ENCODE results near the gene SMOC2.

The SMOC2 gene

GRCh38 chr6:168662301-168662936, 221.4 kb downstream of the SMOC2 start:
- Histone ChIP-seq H3K9me3 (ENCODE audit: control insufficient read depth, insufficient read depth, low read depth, low read length) (peaks cover 19% of the 10 kb centered on the region), H3K4me3 (ENCODE audit: low read depth, low read length) (no peak overlapping the region), H3K36me3 (ENCODE audit: control insufficient read depth, insufficient read depth, low read length) (no peaks in the 10 kb centered on the region), H3K9ac (ENCODE audit: low read length) (no peak overlapping the region), H3K4me1 (ENCODE audit: control insufficient read depth, insufficient read depth, low read length) (peaks cover 19% of the 10 kb centered on the region), H3K27me3 (ENCODE audit: control insufficient read depth, insufficient read depth, low read length) (no peaks in the 10 kb centered on the region), H3K27ac (ENCODE audit: low read depth, low read length) (no peak overlapping the region)

- Histone ChIP-seq H3K4me3 (ENCODE audit: low read depth, low read length) (no peak overlapping the region), H3K27me3 (ENCODE audit: control insufficient read depth, insufficient read depth, low read length) (no peaks in the 10 kb centered on the region)
Measured at GRCh38 chr6:168663041-168663440, 222.1 kb downstream of the SMOC2 start.

GRCh38 chr6:168664956-168665355, 224.0 kb downstream of the SMOC2 start:
- no peak overlapping the region for H3K27ac ChIP-seq (ENCODE audit: low read depth, low read length)
- H3K36me3 ChIP-seq (ENCODE audit: control insufficient read depth, insufficient read depth, low read length): no peaks in the 10 kb centered on the region
- H3K9ac ChIP-seq (ENCODE audit: low read length): no peak overlapping the region
- no peaks in the 10 kb centered on the region for H3K9me3 ChIP-seq (ENCODE audit: control insufficient read depth, insufficient read depth, low read depth, low read length)
- H3K27me3 ChIP-seq (ENCODE audit: control insufficient read depth, insufficient read depth, low read length): no peaks in the 10 kb centered on the region
- peaks cover 21% of the 10 kb centered on the region for H3K4me1 ChIP-seq (ENCODE audit: control insufficient read depth, insufficient read depth, low read length)
- no peak overlapping the region for H3K4me3 ChIP-seq (ENCODE audit: low read depth, low read length)

More at GRCh38 chr6:168663041-168663440, 222.1 kb downstream of the SMOC2 start:
- no peak overlapping the region for H3K9ac ChIP-seq (ENCODE audit: low read length)
- peaks cover 21% of the 10 kb centered on the region for H3K4me1 ChIP-seq (ENCODE audit: control insufficient read depth, insufficient read depth, low read length)
- H3K36me3 ChIP-seq (ENCODE audit: control insufficient read depth, insufficient read depth, low read length): no peaks in the 10 kb centered on the region
- H3K27ac ChIP-seq (ENCODE audit: low read depth, low read length): no peak overlapping the region
- peaks cover 14% of the 10 kb centered on the region for H3K9me3 ChIP-seq (ENCODE audit: control insufficient read depth, insufficient read depth, low read depth, low read length)

GRCh38 chr6:168666170-168666569, 225.2 kb downstream of the SMOC2 start:
- H3K9ac ChIP-seq (ENCODE audit: low read length): no peak overlapping the region
- no peaks in the 10 kb centered on the region for H3K36me3 ChIP-seq (ENCODE audit: control insufficient read depth, insufficient read depth, low read length)
- H3K27ac ChIP-seq (ENCODE audit: low read depth, low read length): no peak overlapping the region
- H3K4me1 ChIP-seq (ENCODE audit: control insufficient read depth, insufficient read depth, low read length): peaks cover 21% of the 10 kb centered on the region
- no peak overlapping the region for H3K4me3 ChIP-seq (ENCODE audit: low read depth, low read length)
- H3K27me3 ChIP-seq (ENCODE audit: control insufficient read depth, insufficient read depth, low read length): no peaks in the 10 kb centered on the region
- no peaks in the 10 kb centered on the region for H3K9me3 ChIP-seq (ENCODE audit: control insufficient read depth, insufficient read depth, low read depth, low read length)

DNA sequence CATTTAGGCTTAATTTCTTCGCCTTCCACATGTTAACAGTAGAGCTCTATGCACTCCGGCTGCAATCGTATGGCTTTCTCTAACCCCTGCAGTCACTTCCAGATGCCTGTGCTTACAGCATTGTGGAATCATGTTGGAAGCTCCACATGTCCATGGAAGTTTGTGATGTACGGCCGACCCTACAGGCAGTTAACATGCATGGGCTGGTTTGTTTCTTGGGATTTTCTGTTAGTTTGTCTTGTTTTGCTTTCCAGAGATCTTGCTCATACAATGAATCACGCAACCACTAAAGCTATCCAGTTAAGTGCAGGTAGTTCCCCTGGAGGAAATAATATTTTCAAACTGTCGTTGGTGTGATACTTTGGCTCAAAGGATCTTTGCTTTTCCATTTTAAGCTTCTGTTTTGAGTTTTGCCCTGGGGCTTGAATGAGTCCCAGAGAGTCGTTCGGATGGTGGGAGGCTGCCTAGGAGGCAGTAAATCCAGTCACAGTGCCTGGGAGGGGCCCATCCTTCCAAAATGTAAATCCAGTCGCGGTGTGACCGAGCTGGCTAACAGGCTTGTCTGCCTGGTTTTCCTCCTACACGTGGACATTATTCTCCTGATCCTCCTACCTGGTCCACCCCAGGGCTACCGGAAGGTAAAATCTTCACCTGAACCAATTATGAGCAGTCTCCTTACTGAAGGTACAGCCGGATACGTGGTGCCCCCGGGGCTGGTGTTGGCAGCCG, 225.9 kb downstream of the SMOC2 start:
- Histone ChIP-seq H3K27ac (ENCODE audit: low read depth, low read length) (no peak overlapping the region), H3K27me3 (ENCODE audit: control insufficient read depth, insufficient read depth, low read length) (no peaks in the 10 kb centered on the region), H3K9ac (ENCODE audit: low read length) (no peak overlapping the region), H3K4me3 (ENCODE audit: low read depth, low read length) (no peak overlapping the region), H3K4me1 (ENCODE audit: control insufficient read depth, insufficient read depth, low read length) (peaks cover 21% of the 10 kb centered on the region), H3K36me3 (ENCODE audit: control insufficient read depth, insufficient read depth, low read length) (no peaks in the 10 kb centered on the region), H3K9me3 (ENCODE audit: control insufficient read depth, insufficient read depth, low read depth, low read length) (no peaks in the 10 kb centered on the region)

- H3K9ac ChIP-seq (ENCODE audit: low read length): no peak overlapping the region
- no peaks in the 10 kb centered on the region for H3K27me3 ChIP-seq (ENCODE audit: control insufficient read depth, insufficient read depth, low read length)
- no peak overlapping the region for H3K27ac ChIP-seq (ENCODE audit: low read depth, low read length)
- no peaks in the 10 kb centered on the region for H3K9me3 ChIP-seq (ENCODE audit: control insufficient read depth, insufficient read depth, low read depth, low read length)
- H3K4me3 ChIP-seq (ENCODE audit: low read depth, low read length): no peak overlapping the region
- H3K36me3 ChIP-seq (ENCODE audit: control insufficient read depth, insufficient read depth, low read length): no peaks in the 10 kb centered on the region
- peaks cover 21% of the 10 kb centered on the region for H3K4me1 ChIP-seq (ENCODE audit: control insufficient read depth, insufficient read depth, low read length)
Measured at GRCh38 chr6:168667428-168667805, 226.4 kb downstream of the SMOC2 start.

DNA sequence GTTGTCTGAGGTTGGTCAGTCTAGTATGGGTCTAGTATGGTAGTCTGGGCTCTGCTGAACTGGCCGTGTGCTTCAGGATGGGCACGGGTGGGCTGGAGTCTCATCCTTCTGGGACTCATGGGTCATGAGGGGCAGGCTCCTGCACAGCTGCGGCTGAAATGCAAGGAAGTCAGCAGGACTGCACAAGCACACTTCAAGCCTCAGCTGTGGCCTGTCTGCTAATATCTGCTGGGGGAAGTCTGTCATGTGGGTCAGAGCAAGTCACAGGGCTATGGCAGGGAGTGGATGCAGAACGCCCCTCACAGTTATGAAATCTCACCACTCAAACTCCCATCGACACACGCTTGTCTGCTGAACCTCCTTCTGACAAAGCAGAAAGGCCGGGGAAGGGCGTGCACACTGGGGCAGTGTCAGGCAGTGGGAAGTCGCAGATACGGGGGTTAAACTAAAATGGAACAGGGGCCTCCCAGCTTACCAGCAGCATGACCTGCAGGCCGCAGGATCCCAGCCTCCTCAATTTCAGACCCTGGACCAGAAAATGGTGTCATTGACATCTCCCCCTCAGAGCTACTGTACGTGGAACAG, 229.5 kb downstream of the SMOC2 start:
- Histone ChIP-seq H3K27me3 (ENCODE audit: control insufficient read depth, insufficient read depth, low read length) (no peaks in the 10 kb centered on the region), H3K9ac (ENCODE audit: low read length) (no peak overlapping the region), H3K27ac (ENCODE audit: low read depth, low read length) (no peak overlapping the region), H3K9me3 (ENCODE audit: control insufficient read depth, insufficient read depth, low read depth, low read length) (no peaks in the 10 kb centered on the region), H3K4me1 (ENCODE audit: control insufficient read depth, insufficient read depth, low read length) (peaks cover 16% of the 10 kb centered on the region), H3K36me3 (ENCODE audit: control insufficient read depth, insufficient read depth, low read length) (no peaks in the 10 kb centered on the region), H3K4me3 (ENCODE audit: low read depth, low read length) (no peak overlapping the region)

DNA sequence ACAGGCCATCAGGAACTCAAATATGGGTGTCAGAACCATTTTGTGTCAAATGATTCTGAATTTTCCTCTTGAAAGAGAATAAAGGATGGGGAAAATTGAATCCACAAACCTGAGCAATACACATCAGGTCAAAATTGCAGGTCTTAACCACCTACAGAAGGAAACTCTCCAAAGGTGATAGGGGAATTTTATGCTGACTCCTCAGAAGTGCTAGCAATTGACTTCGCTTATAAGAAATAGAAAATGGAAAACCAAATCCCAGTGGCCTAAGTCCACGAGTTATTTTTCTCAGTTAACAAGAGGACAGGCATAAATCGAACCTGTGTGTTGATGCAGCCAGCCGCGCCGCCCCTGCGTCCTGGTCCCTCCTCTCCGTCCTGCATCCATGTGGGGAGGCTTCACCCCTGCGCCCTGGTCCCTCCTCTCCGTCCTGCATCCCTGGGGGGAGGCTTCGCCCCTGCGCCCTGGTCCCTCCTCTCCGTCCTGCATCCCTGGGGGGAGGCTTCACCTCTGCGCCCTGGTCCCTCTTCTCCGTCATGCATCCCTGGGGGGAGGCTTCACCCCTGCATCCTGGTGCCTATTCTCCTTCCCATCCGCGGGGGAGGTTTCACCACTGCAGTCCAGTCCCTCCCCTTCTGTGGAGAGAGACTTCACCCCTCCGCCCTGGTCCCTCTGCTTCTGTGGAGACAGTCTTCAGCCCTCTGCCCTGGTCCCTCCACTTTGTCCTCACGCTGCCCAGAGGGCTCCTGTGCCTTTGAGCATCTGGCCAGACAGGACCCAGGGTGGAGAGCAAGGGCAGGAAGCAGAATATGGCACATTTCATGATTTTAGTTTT, 230.3 kb downstream of the SMOC2 start:
- Histone ChIP-seq H3K36me3 (ENCODE audit: control insufficient read depth, insufficient read depth, low read length) (no peaks in the 10 kb centered on the region), H3K9ac (ENCODE audit: low read length) (no peak overlapping the region), H3K27ac (ENCODE audit: low read depth, low read length) (no peak overlapping the region), H3K4me3 (ENCODE audit: low read depth, low read length) (no peak overlapping the region), H3K9me3 (ENCODE audit: control insufficient read depth, insufficient read depth, low read depth, low read length) (no peaks in the 10 kb centered on the region), H3K4me1 (ENCODE audit: control insufficient read depth, insufficient read depth, low read length) (peaks cover 14% of the 10 kb centered on the region), H3K27me3 (ENCODE audit: control insufficient read depth, insufficient read depth, low read length) (no peaks in the 10 kb centered on the region)

DNA sequence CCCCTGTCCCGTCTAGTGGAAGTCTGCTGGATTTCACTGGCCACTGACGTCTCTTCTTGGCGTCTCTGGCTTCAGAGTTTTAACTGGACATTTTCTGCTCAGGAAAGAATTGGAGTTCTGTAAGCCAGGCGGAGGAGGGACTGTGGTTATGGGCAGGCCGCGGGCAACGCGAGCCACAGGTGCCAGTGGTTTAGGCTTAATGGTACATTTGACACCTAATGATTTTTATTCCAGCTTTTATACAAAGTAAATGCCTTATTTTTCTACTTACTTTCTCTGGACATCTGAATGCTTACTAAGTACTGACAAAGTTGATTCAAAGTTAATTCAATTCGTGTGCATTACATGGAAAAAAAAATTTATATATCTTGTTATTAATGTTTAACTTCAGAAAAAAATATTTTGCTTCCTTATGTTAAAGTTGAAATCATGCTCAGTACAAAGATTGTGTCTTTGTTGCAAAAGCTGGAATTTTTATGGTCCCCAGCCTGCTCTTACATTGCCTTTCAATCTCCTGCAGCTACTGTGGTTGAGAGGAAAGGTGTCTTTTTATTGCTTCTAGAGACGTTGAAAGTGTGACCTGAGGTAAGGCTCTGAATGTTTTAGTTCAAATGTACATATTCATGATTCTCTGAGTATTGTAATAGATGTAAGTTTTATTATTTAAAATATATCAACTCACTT, 231.0 kb downstream of the SMOC2 start:
- Histone ChIP-seq H3K4me3 (ENCODE audit: low read depth, low read length) (no peak overlapping the region), H3K27ac (ENCODE audit: low read depth, low read length) (no peak overlapping the region), H3K4me1 (ENCODE audit: control insufficient read depth, insufficient read depth, low read length) (peaks cover 10% of the 10 kb centered on the region; the same call in 1 of the 2 replicates), H3K9me3 (ENCODE audit: control insufficient read depth, insufficient read depth, low read depth, low read length) (no peaks in the 10 kb centered on the region), H3K27me3 (ENCODE audit: control insufficient read depth, insufficient read depth, low read length) (no peaks in the 10 kb centered on the region), H3K9ac (ENCODE audit: low read length) (no peak overlapping the region), H3K36me3 (ENCODE audit: control insufficient read depth, insufficient read depth, low read length) (no peaks in the 10 kb centered on the region)

DNA sequence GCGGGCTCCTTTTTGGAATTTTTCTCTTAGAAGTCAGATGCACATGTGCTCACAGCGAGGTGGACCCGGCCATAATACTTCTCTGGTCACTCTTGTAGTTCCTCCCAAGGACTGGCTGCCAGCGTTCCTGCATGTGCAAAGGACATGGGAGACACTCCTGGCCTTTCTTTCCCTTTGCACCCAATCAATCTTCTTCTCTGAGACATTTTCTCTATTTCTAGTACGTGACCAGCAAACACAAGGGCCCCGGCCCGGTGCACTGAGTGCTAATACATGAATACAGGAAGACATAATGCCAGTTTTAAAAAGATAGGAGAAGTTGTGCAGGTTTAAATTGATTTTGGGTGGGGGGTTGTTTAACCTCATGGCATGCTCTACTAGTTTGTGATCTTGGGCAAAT, 233.6 kb downstream of the SMOC2 start:
- Histone ChIP-seq H3K9me3 (ENCODE audit: control insufficient read depth, insufficient read depth, low read depth, low read length) (no peaks in the 10 kb centered on the region), H3K27ac (ENCODE audit: low read depth, low read length) (no peak overlapping the region), H3K4me3 (ENCODE audit: low read depth, low read length) (no peak overlapping the region), H3K36me3 (ENCODE audit: control insufficient read depth, insufficient read depth, low read length) (no peaks in the 10 kb centered on the region), H3K9ac (ENCODE audit: low read length) (no peak overlapping the region), H3K4me1 (ENCODE audit: control insufficient read depth, insufficient read depth, low read length) (peaks cover 5% of the 10 kb centered on the region; the same call in 1 of the 2 replicates), H3K27me3 (ENCODE audit: control insufficient read depth, insufficient read depth, low read length) (no peaks in the 10 kb centered on the region)

Measured in HUES6 (cell line).